Activated CD8-positive, alpha-beta memory T cell treated with anti-CD3 and anti-CD28 coated beads for 1 hour (primary cell): ENCODE results near the gene ZBTB7C.

Experiments used
- DNase-seq, 2 donors: peaks; one replicate each; pipeline ENCODE4 v3.0.0-alpha.2; 2020; ENCODE audit warnings: low read depth in 1 of 2; ENCODE audit errors: extremely low read depth in 1 of 2

ZBTB7C gene

GRCh38 chr18:48418539-48419276 lies 9.5 kb upstream of the ZBTB7C start:
- no peak for DNase-seq

DNA sequence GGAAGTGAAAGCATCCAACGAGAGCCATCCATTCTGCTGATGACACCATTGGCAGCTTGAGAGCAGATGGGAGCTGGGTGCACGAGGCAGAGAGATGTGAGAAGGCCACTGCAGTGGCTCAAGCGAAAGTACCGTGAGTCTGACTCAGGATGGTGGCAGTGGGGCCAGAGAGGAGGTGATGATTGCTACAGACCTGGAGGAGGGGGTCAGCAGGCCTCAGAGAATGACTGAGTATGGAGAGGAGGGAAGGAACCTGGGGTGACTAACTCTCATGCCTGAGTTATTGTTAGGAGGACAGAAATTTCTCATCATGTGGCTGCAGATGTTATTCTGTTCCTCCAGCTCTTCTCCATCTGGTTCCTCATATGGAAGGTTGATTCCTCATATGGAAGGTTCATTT lies 8.8 kb upstream of the ZBTB7C start:
- DNase-seq: no peak

DNA sequence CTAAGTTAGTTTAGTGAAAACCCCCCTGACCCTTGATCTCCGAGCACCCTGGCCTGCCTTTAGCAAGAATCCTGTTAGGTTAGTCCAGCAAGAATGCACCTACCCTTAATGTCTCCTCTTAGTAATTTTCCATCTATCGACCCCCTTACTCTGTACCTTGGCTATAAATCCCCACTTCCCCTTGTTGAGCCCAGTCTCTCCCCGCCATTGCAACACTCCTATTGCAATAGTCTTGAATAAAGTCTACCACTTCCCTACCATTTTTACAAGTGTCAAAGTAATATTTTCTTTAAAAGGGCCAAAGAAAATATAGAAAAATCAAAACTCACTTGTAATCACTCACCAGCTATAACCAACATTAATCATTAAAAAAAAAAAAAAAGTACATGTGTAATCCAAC lies 4.2 kb upstream of the ZBTB7C start:
- no peak for DNase-seq

DNA sequence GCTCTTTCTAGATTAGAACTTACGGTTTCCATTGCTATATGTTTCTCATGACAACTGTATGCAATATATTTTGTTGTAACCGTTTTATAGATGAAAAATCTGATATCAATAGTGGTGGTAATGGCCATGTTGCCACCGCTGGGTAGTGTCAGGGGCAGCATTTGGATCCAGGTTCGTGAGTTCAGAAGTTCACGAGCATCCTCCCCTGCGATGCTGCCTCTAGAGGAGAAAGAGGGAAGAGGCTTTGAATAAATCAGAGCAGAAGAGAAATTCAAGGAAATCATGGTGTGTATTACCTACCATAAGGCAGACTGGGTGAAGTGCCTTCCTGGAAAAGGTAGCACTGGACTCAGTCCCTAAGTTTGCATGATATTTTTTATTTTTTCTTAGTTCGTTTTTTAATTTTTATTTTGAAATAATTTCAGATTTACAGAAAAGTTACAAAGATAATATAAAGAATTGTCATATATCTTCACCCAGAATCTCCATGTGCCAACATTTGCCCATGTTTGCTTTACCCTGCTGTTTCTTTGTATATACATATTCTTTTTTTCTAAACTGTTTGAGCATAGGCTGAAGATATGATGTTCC lies 3.3 kb upstream of the ZBTB7C start:
- no peak for DNase-seq

GRCh38 chr18:48410095-48410920 lies 1.1 kb upstream of the ZBTB7C start:
- DNase-seq: peak; percentile 0 to 29

- DNase-seq: no peak
Observed at GRCh38 chr18:48409591-48410094, 460 bp upstream of the ZBTB7C start.

GRCh38 chr18:48408111-48408726 lies 964 bp downstream of the ZBTB7C start:
- no peak for DNase-seq

GRCh38 chr18:48407358-48407757 lies 1.8 kb downstream of the ZBTB7C start:
- DNase-seq: no peak

- no peak for DNase-seq
Observed at GRCh38 chr18:48405978-48406377, 3.2 kb downstream of the ZBTB7C start.

DNA sequence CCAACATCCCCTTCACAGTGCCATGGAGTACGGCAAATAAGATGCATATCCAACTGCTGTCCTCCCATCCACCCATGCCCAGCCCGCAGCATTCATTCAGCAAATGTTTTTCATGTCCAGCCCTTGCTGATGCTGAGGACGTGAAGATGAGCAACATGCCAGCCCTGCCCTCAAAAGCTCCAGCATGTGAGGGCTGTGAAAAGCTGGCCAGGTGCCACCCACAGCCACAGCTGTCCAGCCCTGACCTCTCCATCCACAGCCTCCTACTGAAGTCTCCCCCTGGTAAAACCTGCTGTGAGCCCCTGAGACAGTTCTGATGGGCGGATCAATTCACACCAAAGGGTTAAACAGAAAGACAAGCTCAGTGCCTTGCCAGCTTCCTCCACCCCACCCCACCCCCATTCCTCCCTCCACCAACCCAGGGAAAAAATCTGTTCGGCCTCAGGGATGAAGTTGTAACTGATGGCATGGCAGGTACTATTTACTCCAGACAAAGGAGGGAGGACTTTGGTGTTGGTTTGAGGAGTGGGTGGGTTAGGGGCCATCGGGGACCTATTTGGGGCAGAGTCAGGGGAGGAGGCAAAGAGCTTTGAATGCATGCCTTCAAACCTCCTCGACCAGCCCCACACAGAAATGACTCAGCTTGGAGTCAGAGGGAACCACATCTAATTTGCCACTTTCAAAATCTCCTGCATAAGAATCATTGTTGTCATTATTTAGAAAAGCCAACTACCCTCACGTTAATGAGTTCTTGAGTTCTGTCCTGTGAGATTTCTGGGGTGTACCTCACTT lies 4.3 kb downstream of the ZBTB7C start:
- DNase-seq: no peak

DNA sequence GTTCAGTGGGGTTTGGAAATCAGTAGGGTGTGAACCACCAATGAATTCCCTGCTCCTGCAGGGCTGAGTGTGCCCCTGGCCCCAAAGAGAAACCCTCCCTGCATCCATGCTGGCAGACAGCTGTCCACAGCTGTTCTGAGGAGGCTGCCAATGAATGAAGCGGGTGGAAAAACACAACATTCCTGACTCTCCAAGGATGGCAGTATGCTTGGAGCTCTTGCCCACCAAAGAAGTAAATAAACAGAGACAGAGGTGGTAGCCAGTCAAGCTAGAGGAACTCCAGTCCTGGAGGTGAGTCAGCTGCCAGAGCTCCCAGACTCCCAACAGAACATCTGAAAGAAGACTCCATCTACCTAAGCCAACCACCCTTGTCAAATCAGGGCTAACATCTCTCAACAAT lies 6.2 kb downstream of the ZBTB7C start:
- no peak for DNase-seq

DNA sequence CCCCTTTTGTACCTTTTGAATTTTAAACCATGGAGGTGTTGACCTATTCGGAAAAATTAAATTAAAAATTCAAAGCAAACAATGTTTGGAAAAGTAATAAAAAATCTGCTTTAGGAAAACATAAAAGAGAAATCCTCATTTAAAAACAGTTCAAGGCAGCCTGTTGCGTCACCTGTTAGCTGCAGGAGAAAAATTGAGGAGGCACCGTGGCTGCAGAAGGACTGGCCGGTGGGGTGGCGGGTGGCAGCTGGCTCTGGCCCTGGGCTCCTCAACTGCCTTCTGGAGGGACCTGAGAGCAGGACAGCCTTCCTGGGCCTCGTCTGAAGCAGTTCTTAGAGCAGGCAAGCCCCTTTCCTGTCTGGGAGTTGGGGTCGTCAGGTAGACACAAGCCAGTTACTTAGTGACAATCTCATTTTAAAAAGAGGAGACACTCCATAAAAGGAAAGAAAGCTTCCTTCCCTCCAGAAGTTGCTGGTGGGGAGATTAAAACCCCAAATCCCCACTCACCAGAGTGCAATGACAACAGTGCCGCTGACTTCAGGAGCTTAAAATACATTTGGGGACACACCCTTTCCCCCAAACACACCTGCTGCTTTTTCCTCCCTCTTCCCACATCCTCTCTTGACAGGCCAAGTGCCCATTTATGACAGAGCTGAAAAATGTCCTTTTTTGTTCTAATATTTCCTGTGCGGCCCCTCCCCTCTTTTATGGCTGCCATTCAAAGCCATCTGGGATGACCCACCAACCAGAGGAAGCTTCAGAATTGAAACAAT lies 9.7 kb downstream of the ZBTB7C start:
- no peak for DNase-seq

DNA sequence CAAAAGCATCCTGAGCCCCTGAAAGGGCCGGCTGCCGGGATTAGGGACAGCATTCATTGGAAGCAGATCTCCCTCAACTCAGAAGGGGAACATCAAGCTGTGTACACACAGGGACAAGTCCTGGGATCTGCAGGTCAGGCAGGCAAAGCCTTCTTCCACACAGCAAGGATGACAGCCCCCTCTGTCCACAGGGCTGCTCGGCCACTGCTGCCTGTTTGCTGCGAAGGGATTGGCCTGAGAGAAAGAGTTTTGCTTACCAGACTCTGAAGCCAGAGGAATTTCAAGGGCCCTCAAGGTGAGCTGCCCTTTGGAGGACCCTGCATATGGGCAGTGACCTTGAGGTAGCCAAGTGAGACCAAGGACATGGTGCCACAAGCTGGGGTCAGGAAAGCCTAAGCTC lies 11.1 kb downstream of the ZBTB7C start:
- DNase-seq: no peak

- DNase-seq: no peak
Observed at GRCh38 chr18:48397021-48397420, 12.2 kb downstream of the ZBTB7C start.

GRCh38 chr18:48396561-48396960 lies 12.6 kb downstream of the ZBTB7C start:
- DNase-seq: no peak

- DNase-seq: no peak
Observed at GRCh38 chr18:48395646-48396045, 13.5 kb downstream of the ZBTB7C start.

DNA sequence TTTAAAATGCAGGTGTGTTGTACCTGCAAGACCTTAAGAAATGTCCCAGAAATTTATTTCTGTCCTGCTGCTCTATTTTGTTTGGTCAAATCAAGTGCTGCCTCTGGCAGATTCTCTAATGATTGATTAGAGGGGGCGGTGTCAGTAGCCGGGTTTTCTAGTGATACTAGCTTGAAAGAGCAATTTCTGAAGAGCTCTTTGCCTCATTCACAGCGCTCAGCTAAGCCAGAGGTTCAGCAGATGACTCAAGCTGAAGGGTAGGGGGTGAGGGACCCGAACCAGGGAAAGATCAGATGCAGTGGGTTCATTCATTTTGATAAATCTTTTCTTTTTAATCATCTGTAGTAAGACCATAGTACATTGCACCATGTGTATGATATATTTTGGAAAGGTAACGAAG lies 15.0 kb downstream of the ZBTB7C start:
- no peak for DNase-seq

GRCh38 chr18:48393776-48394175 lies 15.4 kb downstream of the ZBTB7C start:
- no peak for DNase-seq

DNA sequence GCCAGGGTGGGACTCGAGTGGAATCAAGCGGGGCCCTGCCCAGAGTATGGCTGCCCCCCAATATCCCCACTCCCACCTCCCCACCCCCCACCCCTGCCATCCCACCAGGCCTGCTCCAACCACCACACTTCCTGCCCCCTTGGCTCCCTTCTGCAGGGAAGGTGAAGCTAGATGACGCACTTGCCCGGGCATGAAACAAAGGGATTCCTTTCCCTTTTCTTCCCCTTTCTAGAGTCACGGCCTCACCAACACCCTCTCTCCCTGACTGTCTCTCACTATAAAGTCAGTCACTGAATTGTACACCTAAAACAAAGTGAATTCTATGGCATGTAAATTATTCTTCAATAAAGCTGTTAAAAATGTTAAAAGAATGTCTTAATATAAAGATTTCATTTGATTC lies 16.0 kb downstream of the ZBTB7C start:
- DNase-seq: no peak

DNA sequence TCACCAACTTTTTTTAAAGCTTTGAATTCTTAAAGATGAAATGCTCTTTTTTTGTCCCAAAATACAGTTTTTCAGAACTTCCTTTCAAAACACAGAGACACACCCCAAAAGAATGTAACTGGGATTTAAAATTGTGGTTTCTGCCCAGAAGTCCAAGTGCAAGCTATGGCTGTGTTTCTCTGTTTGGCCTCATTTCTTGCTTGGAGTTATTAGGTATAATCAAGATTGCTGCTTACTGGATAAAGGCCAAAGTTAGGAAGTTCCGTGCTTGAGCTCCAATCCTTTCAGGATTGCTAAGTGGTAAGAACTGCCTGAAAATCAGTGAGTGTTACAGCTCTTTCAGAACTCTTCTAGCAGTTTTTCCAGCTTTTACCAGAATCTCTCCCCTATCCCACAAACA lies 16.9 kb downstream of the ZBTB7C start:
- DNase-seq: no peak
